SK-N-SH (cell line): ENCODE measurements around the gene CCDC24.

Source experiments
- ELF1 ChIP-seq: IDR thresholded peaks from 2 replicates; pipeline ENCODE4 v1.4.0; 2012
- EP300 ChIP-seq, 2 experiments: IDR thresholded peaks; 2 replicates each; pipeline versions ENCODE4 v1.4.0 to v1.6.1; 2012; ENCODE audit warnings: borderline replicate concordance in 1 of 2, low read depth in 1 of 2, low read length in 1 of 2
- FOSL2 ChIP-seq: IDR thresholded peaks from 2 replicates; pipeline ENCODE4 v1.4.0; 2012; ENCODE audit warnings: low read depth, mild to moderate bottlenecking, moderate library complexity, borderline replicate concordance
- MAX ChIP-seq: IDR thresholded peaks from 2 replicates; pipeline ENCODE4 v1.4.0; 2012; ENCODE audit warnings: low read depth
- NFIC ChIP-seq: IDR thresholded peaks from 2 replicates; pipeline ENCODE4 v1.4.0; 2012; ENCODE audit warnings: borderline replicate concordance
- NRF1 ChIP-seq: IDR thresholded peaks from 2 replicates; pipeline ENCODE4 v1.6.1; 2012; ENCODE audit warnings: low read depth, mild to moderate bottlenecking, low read length
- POLR2AphosphoS5 ChIP-seq: IDR thresholded peaks from 2 replicates; pipeline ENCODE4 v1.6.1; 2012; ENCODE audit warnings: low read depth, low read length
- RAD21 ChIP-seq: IDR thresholded peaks from 2 replicates; pipeline ENCODE4 v1.6.1; 2012; ENCODE audit warnings: mild to moderate bottlenecking, low read length
- SIN3A ChIP-seq: IDR thresholded peaks from 2 replicates; pipeline ENCODE4 v1.6.1; 2012; ENCODE audit warnings: low read depth, mild to moderate bottlenecking, low read length, moderate library complexity, borderline replicate concordance
- SMC3 ChIP-seq: IDR thresholded peaks from 2 replicates; pipeline ENCODE4 v1.6.1; 2012; ENCODE audit warnings: low read depth, low read length, improper control_type of control experiment
- TF ChIP-seq, protein P1 (sequence below): fragments of 200-600 bp; sonication (generic); IDR thresholded peaks from 2 replicates; pipeline ENCODE4 v1.6.1; 2017; ENCODE audit warnings: antibody characterized with exemption, mild to moderate bottlenecking, moderate library complexity

DNA sequence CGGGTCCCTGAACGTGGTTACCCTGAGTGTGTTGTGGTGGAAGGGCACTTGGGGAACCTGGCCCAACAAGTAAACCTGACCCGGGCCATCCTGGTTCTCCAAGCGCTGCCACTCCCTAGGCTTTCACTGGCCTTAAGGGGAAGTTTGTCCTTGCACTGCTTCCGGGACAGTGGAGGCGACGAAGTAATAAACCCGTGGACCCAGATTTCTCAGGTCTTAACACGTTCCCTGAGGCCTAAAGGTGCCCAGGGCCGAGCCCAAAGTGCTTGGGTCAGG, 261 bp upstream of the CCDC24 start:
- TF ChIP-seq, protein P1, sequence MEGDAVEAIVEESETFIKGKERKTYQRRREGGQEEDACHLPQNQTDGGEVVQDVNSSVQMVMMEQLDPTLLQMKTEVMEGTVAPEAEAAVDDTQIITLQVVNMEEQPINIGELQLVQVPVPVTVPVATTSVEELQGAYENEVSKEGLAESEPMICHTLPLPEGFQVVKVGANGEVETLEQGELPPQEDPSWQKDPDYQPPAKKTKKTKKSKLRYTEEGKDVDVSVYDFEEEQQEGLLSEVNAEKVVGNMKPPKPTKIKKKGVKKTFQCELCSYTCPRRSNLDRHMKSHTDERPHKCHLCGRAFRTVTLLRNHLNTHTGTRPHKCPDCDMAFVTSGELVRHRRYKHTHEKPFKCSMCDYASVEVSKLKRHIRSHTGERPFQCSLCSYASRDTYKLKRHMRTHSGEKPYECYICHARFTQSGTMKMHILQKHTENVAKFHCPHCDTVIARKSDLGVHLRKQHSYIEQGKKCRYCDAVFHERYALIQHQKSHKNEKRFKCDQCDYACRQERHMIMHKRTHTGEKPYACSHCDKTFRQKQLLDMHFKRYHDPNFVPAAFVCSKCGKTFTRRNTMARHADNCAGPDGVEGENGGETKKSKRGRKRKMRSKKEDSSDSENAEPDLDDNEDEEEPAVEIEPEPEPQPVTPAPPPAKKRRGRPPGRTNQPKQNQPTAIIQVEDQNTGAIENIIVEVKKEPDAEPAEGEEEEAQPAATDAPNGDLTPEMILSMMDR = no peak
- no peak for TF ChIP-seq MAX
- no peak for TF ChIP-seq ELF1
- TF ChIP-seq RAD21 = no peak
- no peak for TF ChIP-seq POLR2AphosphoS5
- no peak for TF ChIP-seq FOSL2
- TF ChIP-seq NRF1 = no peak
- TF ChIP-seq NFIC = no peak
- no peak for TF ChIP-seq SMC3
- no peak for TF ChIP-seq SIN3A
- no peak for TF ChIP-seq EP300 (IDR thresholded peaks at IDR 0.05; ENCODE audit: borderline replicate concordance in 1 of 2, low read depth in 1 of 2, low read length in 1 of 2)
